Measurements from ENCODE around the gene BLVRB.

BLVRB gene

GRCh38 chr19:40446263-40446784 lies 19.2 kb downstream of the BLVRB start:
- H3K4me3 ChIP-seq (ENCODE audit: low read depth, low read length) = no peak overlapping the region
- TF ChIP-seq CTCF (IDR thresholded peaks at IDR 0.05; ENCODE audit: low read depth, low read length) = no peak

- TF ChIP-seq CTCF (IDR thresholded peaks at IDR 0.05; ENCODE audit: low read depth, low read length) = no peak
These were observed 19.7 kb downstream of the BLVRB start for GRCh38 chr19:40445780-40446262.

GRCh38 chr19:40444825-40445312 lies 20.7 kb downstream of the BLVRB start:
- peak overlapping the region; percentile 100 for H3K4me3 ChIP-seq (ENCODE audit: low read depth, low read length)
- no peak for TF ChIP-seq CTCF (IDR thresholded peaks at IDR 0.05; ENCODE audit: low read depth, low read length)

More at GRCh38 chr19:40445780-40446262, 19.7 kb downstream of the BLVRB start:
- no peak overlapping the region for H3K4me3 ChIP-seq (ENCODE audit: low read depth, low read length)

GRCh38 chr19:40444000-40444824 lies 21.3 kb downstream of the BLVRB start, which contains the start of gene SERTAD3:
Gene SERTAD3 (minus strand): TSS chr19:40444335. CDS start chr19:40442080, 2,255 bp downstream.
- peak within 1 kb of the TSS; percentile 100 for H3K4me3 ChIP-seq (ENCODE audit: low read depth, low read length)

GRCh38 chr19:40443131-40443999 lies 22.2 kb downstream of the BLVRB start:
- peak overlapping the region; percentile 100 for H3K4me3 ChIP-seq (ENCODE audit: low read depth, low read length)
- TF ChIP-seq CTCF (IDR thresholded peaks at IDR 0.05; ENCODE audit: low read depth, low read length) = no peak

More at GRCh38 chr19:40444000-40444824, 21.3 kb downstream of the BLVRB start, which contains the start of gene SERTAD3:
- TF ChIP-seq CTCF (IDR thresholded peaks at IDR 0.05; ENCODE audit: low read depth, low read length) = no peak

- TF ChIP-seq CTCF (IDR thresholded peaks at IDR 0.05; ENCODE audit: low read depth, low read length) = no peak
- peak overlapping the region; percentile 100 for H3K4me3 ChIP-seq (ENCODE audit: low read depth, low read length)
These were observed 23.0 kb downstream of the BLVRB start for GRCh38 chr19:40442328-40443130.
